SK-N-SH (cell line): ENCODE measurements around the gene RABEP2. TPM values are rescaled to one million over a fixed set of nuclear protein-coding genes. Genes with fewer than 3 reads are reported as not detected.

Experiments used
- CTCF ChIA-PET: fragments of 300-600, 350-600 bp; formaldehyde crosslinking; extraction: SDS; loops from one replicate; lab custom pipeline; 2021; lab: Yijun Ruan, JAX
- POLR2A ChIA-PET: fragments of 350-600 bp; sonication (Branson Sonifier 250); formaldehyde crosslinking; extraction: SDS; loops from one replicate; lab custom pipeline; 2020; ENCODE audit warnings: antibody characterized with exemption, inconsistent platforms; lab: Yijun Ruan, JAX
- DNase-seq: peaks from one replicate; pipeline ENCODE4 v3.0.0; 2012
- H2AFZ ChIP-seq: fragments of 200-600 bp; sonication (generic); 2 replicates; pipeline ENCODE4 v1.8.1; 2016; ENCODE audit warnings: antibody characterized with exemption, mild to moderate bottlenecking, low read depth
- H3F3A ChIP-seq: fragments of 200-600 bp; sonication (generic); replicated peaks from 2 replicates; pipeline ENCODE3; 2016; ENCODE audit warnings: antibody characterized with exemption, mild to moderate bottlenecking; ENCODE audit not compliant: insufficient read depth
- H3K27ac ChIP-seq, 2 experiments: fragments of 200-500 bp in 1 of 2; fragments of 200-600 bp in 1 of 2; sonication (Bioruptor generic) in 1 of 2; sonication (generic), shearing (Covaris generic) in 1 of 2; 2 replicates each; pipeline versions ENCODE4 v1.5.1 to v1.6.1; 2014 to 2016; ENCODE audit warnings: low read depth in 2 of 2, inconsistent platforms in 1 of 2, low read length in 1 of 2, mild to moderate bottlenecking in 1 of 2, mixed read lengths in 1 of 2
- H3K27me3 ChIP-seq: fragments of 200-600 bp; sonication (generic), shearing (Covaris generic); 2 replicates; pipeline ENCODE4 v1.6.1; 2016; ENCODE audit warnings: mixed run types; ENCODE audit not compliant: insufficient read depth
- H3K36me3 ChIP-seq, 2 experiments: fragments of 200-500 bp in 1 of 2; fragments of 200-600 bp in 1 of 2; sonication (Bioruptor generic) in 1 of 2; sonication (generic) in 1 of 2; replicated peaks in 1 of 2; 2 replicates each; pipeline versions ENCODE3 to v1.5.1; 2014 to 2016; ENCODE audit warnings: low read length in 1 of 2, mild to moderate bottlenecking in 1 of 2; ENCODE audit not compliant: insufficient read depth in 2 of 2, control insufficient read depth in 1 of 2
- H3K4me1 ChIP-seq, 2 experiments: fragments of 200-500 bp in 1 of 2; fragments of 200-600 bp in 1 of 2; sonication (Bioruptor generic) in 1 of 2; sonication (generic), shearing (Covaris generic) in 1 of 2; 2 replicates each; pipeline versions ENCODE4 v1.5.1 to v1.6.1; 2014 to 2016; ENCODE audit warnings: low read depth in 1 of 2, low read length in 1 of 2, mixed run types in 1 of 2; ENCODE audit not compliant: insufficient read depth in 2 of 2, control insufficient read depth in 1 of 2
- H3K4me2 ChIP-seq: fragments of 200-600 bp; sonication (generic), shearing (Covaris generic); 2 replicates; pipeline ENCODE4 v1.6.1; 2017; ENCODE audit warnings: mixed run types
- H3K4me3 ChIP-seq, 2 experiments: fragments of 200-500 bp in 1 of 2; fragments of 200-600 bp in 1 of 2; sonication (Bioruptor generic) in 1 of 2; sonication (generic), shearing (Covaris generic) in 1 of 2; 2 replicates each; pipeline versions ENCODE4 v1.5.1 to v1.8.1; 2014 to 2016; ENCODE audit warnings: low read depth in 2 of 2, inconsistent platforms in 1 of 2, low read length in 1 of 2, mild to moderate bottlenecking in 1 of 2, mixed read lengths in 1 of 2, moderate library complexity in 1 of 2
- H3K79me2 ChIP-seq: fragments of 200-600 bp; sonication (generic); 2 replicates; pipeline ENCODE4 v1.8.1; 2017; ENCODE audit warnings: mild to moderate bottlenecking; ENCODE audit not compliant: insufficient read depth
- H3K9ac ChIP-seq: fragments of 200-600 bp; sonication (generic); 2 replicates; pipeline ENCODE4 v1.6.1; 2017; ENCODE audit warnings: mixed run types
- H3K9me2 ChIP-seq: fragments of 200-600 bp; sonication (generic); 2 replicates; pipeline ENCODE4 v1.6.1; 2017; ENCODE audit warnings: mixed run types
- H3K9me3 ChIP-seq: fragments of 200-600 bp; sonication (generic); 2 replicates; pipeline ENCODE4 v1.6.1; 2017; ENCODE audit warnings: mixed run types, mild to moderate bottlenecking, moderate library complexity
- H4K20me1 ChIP-seq: fragments of 200-600 bp; sonication (generic); 2 replicates; pipeline ENCODE4 v1.6.1; 2017; ENCODE audit warnings: mild to moderate bottlenecking, mixed run types; ENCODE audit not compliant: insufficient read depth
- EP300 ChIP-seq, 2 experiments: IDR thresholded peaks; 2 replicates each; pipeline versions ENCODE4 v1.4.0 to v1.6.1; 2012; ENCODE audit warnings: borderline replicate concordance in 1 of 2, low read depth in 1 of 2, low read length in 1 of 2
- EZH2phosphoT487 ChIP-seq: fragments of 200-600 bp; sonication (generic); IDR thresholded peaks from 2 replicates; pipeline ENCODE4 v1.6.1; 2017; ENCODE audit warnings: low read depth, mixed run types, mild to moderate bottlenecking, antibody characterized with exemption, moderate library complexity, borderline replicate concordance
- FOXM1 ChIP-seq: IDR thresholded peaks from 2 replicates; pipeline ENCODE4 v1.4.0; 2012; ENCODE audit warnings: low read depth, mild to moderate bottlenecking
- GATA2 ChIP-seq: sonication (generic); formaldehyde crosslinking; IDR thresholded peaks from 2 replicates; pipeline ENCODE4 v1.5.0; 2020; ENCODE audit warnings: mild to moderate bottlenecking, missing genetic modification reagents
- NFIC ChIP-seq: IDR thresholded peaks from 2 replicates; pipeline ENCODE4 v1.4.0; 2012; ENCODE audit warnings: borderline replicate concordance
- NRF1 ChIP-seq: IDR thresholded peaks from 2 replicates; pipeline ENCODE4 v1.6.1; 2012; ENCODE audit warnings: low read depth, mild to moderate bottlenecking, low read length
- RXRA ChIP-seq: IDR thresholded peaks from 2 replicates; pipeline ENCODE4 v1.4.0; 2012; ENCODE audit warnings: low read depth, mild to moderate bottlenecking, borderline replicate concordance
- TCF12 ChIP-seq: IDR thresholded peaks from 2 replicates; pipeline ENCODE4 v1.4.0; 2012
- USF1 ChIP-seq: IDR thresholded peaks from 2 replicates; pipeline ENCODE4 v1.4.0; 2012; ENCODE audit warnings: low read depth, borderline replicate concordance
- ZBTB33 ChIP-seq: IDR thresholded peaks from 2 replicates; pipeline ENCODE4 v1.4.0; 2012; ENCODE audit warnings: low read depth, borderline replicate concordance
- WGBS: methylation state at CpG from one replicate; pipeline ENCODE4 v1.1.6; 2017; ENCODE audit warnings: low lambda C conversion rate; 5-methylcytosine and 5-hydroxymethylcytosine counted together
- polyA plus RNA-seq, 3 experiments: library from polyadenylated mRNA; depleted of rRNA; stranded (reverse); fragments of >200 nt; gene quantifications; 2 replicates each; pipeline ENCODE4 v1.2.3, GENCODE V29; 2012
- TF ChIP-seq, protein P1 (sequence below): IDR thresholded peaks from 2 replicates; pipeline ENCODE4 v1.6.1; 2012; ENCODE audit warnings: mild to moderate bottlenecking, low read depth, low read length, moderate library complexity
- TF ChIP-seq, protein P2 (sequence below): fragments of 200-600 bp; sonication (generic); IDR thresholded peaks from 2 replicates; pipeline ENCODE4 v1.6.1; 2017; ENCODE audit warnings: antibody characterized with exemption, mild to moderate bottlenecking, moderate library complexity
- TF ChIP-seq, protein P3 (sequence below): IDR thresholded peaks from 2 replicates; pipeline ENCODE4; 2012
- TF ChIP-seq, protein P4 (sequence below): fragments of 150-350 bp; IDR thresholded peaks from 2 replicates; pipeline ENCODE4 v1.6.1; 2016; ENCODE audit warnings: mild to moderate bottlenecking, low read depth, low read length

The RABEP2 gene
- polyA plus RNA-seq, 1 of the 3 experiments (the other 2 are of a cell fraction), result 46.1 TPM

- TF ChIP-seq, protein P1, sequence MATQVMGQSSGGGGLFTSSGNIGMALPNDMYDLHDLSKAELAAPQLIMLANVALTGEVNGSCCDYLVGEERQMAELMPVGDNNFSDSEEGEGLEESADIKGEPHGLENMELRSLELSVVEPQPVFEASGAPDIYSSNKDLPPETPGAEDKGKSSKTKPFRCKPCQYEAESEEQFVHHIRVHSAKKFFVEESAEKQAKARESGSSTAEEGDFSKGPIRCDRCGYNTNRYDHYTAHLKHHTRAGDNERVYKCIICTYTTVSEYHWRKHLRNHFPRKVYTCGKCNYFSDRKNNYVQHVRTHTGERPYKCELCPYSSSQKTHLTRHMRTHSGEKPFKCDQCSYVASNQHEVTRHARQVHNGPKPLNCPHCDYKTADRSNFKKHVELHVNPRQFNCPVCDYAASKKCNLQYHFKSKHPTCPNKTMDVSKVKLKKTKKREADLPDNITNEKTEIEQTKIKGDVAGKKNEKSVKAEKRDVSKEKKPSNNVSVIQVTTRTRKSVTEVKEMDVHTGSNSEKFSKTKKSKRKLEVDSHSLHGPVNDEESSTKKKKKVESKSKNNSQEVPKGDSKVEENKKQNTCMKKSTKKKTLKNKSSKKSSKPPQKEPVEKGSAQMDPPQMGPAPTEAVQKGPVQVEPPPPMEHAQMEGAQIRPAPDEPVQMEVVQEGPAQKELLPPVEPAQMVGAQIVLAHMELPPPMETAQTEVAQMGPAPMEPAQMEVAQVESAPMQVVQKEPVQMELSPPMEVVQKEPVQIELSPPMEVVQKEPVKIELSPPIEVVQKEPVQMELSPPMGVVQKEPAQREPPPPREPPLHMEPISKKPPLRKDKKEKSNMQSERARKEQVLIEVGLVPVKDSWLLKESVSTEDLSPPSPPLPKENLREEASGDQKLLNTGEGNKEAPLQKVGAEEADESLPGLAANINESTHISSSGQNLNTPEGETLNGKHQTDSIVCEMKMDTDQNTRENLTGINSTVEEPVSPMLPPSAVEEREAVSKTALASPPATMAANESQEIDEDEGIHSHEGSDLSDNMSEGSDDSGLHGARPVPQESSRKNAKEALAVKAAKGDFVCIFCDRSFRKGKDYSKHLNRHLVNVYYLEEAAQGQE, result no peak
- TF ChIP-seq ZBTB33, result no peak
- TF ChIP-seq, all 33 proteins: peak for 0
Observed at GRCh38 chr16:28895609-28896008, 29.4 kb downstream of the RABEP2 start (continued).

- DNase-seq, result no peak
- 89% methylated on average over 4 of the region's 4 CpGs for WGBS
- no peaks in the 10 kb centered on the region for H3K9me3 ChIP-seq
- H3K4me3 ChIP-seq, result no peak overlapping the region
- no peak overlapping the region for H3K27ac ChIP-seq
- H3K9me2 ChIP-seq, result no peaks in the 10 kb centered on the region
- no peaks in the 10 kb centered on the region for H4K20me1 ChIP-seq
- no peaks in the 10 kb centered on the region for H3K27me3 ChIP-seq
- TF ChIP-seq USF1 (no peak), RXRA (no peak), TCF12 (no peak), NFIC (no peak), NRF1 (no peak), GATA2 (CRISPR knock-in tag) (no peak), FOXM1 (no peak), EP300 (IDR thresholded peaks at IDR 0.05; ENCODE audit: borderline replicate concordance in 1 of 2, low read depth in 1 of 2, low read length in 1 of 2) (no peak), ZBTB33 (no peak), EZH2phosphoT487 (no peak)
- TF ChIP-seq, protein P2, sequence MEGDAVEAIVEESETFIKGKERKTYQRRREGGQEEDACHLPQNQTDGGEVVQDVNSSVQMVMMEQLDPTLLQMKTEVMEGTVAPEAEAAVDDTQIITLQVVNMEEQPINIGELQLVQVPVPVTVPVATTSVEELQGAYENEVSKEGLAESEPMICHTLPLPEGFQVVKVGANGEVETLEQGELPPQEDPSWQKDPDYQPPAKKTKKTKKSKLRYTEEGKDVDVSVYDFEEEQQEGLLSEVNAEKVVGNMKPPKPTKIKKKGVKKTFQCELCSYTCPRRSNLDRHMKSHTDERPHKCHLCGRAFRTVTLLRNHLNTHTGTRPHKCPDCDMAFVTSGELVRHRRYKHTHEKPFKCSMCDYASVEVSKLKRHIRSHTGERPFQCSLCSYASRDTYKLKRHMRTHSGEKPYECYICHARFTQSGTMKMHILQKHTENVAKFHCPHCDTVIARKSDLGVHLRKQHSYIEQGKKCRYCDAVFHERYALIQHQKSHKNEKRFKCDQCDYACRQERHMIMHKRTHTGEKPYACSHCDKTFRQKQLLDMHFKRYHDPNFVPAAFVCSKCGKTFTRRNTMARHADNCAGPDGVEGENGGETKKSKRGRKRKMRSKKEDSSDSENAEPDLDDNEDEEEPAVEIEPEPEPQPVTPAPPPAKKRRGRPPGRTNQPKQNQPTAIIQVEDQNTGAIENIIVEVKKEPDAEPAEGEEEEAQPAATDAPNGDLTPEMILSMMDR, result no peak
- TF ChIP-seq, protein P3, sequence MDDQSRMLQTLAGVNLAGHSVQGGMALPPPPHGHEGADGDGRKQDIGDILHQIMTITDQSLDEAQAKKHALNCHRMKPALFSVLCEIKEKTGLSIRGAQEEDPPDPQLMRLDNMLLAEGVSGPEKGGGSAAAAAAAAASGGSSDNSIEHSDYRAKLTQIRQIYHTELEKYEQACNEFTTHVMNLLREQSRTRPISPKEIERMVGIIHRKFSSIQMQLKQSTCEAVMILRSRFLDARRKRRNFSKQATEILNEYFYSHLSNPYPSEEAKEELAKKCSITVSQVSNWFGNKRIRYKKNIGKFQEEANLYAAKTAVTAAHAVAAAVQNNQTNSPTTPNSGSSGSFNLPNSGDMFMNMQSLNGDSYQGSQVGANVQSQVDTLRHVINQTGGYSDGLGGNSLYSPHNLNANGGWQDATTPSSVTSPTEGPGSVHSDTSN, result no peak
- TF ChIP-seq, protein P4, sequence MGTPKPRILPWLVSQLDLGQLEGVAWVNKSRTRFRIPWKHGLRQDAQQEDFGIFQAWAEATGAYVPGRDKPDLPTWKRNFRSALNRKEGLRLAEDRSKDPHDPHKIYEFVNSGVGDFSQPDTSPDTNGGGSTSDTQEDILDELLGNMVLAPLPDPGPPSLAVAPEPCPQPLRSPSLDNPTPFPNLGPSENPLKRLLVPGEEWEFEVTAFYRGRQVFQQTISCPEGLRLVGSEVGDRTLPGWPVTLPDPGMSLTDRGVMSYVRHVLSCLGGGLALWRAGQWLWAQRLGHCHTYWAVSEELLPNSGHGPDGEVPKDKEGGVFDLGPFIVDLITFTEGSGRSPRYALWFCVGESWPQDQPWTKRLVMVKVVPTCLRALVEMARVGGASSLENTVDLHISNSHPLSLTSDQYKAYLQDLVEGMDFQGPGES, result no peak
- H3K4me1 ChIP-seq, result no peaks in the 10 kb centered on the region
- H3F3A ChIP-seq, result no peaks in the 10 kb centered on the region
- H2AFZ ChIP-seq, result no peak overlapping the region
- CTCF ChIA-PET, result no interaction called here
- H3K4me2 ChIP-seq, result no peak overlapping the region
- no peak overlapping the region for H3K9ac ChIP-seq
- POLR2A ChIA-PET, result no interaction called here
- H3K79me2 ChIP-seq, result no peaks in the 10 kb centered on the region
- no peaks in the 10 kb centered on the region for H3K36me3 ChIP-seq
Observed at GRCh38 chr16:28893291-28893690, 31.7 kb downstream of the RABEP2 start.
